OCI-LY3 (cell line): ENCODE data around the gene PRR14L.

Source experiments
- EZH2phosphoT487 ChIP-seq: fragments of 200-600 bp; shearing (Covaris generic); IDR thresholded peaks from 2 replicates; pipeline ENCODE4 v1.6.1; 2018; ENCODE audit warnings: antibody characterized with exemption, mixed run types, low read depth
- TF ChIP-seq, protein P1 (sequence below): fragments of 200-600, 300-600 bp; sonication (generic); IDR thresholded peaks from 2 replicates; pipeline ENCODE4 v1.5.1; 2014; ENCODE audit warnings: antibody characterized with exemption, low read length, low read depth

DNA sequence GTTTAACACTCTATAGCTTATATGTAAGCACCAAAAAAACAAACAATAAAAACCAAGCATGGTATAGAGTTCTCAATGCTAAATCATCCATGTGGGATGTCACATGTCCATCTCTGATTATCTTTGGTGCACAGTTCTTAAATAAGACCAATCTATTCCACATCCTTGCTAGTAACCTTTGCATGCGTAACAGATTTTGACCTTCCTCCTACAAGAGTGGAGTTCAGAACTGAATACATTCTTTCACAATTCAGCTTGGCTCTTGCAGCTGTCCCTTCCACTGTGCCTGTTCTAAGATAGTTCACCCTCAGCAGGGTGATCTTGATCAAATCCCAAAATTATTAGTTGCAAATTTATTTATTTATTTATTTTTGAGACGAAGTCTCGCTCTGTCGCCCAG is 21.1 kb downstream of the PRR14L start:
- TF ChIP-seq, protein P1, sequence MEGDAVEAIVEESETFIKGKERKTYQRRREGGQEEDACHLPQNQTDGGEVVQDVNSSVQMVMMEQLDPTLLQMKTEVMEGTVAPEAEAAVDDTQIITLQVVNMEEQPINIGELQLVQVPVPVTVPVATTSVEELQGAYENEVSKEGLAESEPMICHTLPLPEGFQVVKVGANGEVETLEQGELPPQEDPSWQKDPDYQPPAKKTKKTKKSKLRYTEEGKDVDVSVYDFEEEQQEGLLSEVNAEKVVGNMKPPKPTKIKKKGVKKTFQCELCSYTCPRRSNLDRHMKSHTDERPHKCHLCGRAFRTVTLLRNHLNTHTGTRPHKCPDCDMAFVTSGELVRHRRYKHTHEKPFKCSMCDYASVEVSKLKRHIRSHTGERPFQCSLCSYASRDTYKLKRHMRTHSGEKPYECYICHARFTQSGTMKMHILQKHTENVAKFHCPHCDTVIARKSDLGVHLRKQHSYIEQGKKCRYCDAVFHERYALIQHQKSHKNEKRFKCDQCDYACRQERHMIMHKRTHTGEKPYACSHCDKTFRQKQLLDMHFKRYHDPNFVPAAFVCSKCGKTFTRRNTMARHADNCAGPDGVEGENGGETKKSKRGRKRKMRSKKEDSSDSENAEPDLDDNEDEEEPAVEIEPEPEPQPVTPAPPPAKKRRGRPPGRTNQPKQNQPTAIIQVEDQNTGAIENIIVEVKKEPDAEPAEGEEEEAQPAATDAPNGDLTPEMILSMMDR: no peak
- TF ChIP-seq EZH2phosphoT487: no peak
